GM06990 (cell line): ENCODE measurements around the gene ATP1A4.
A peak's percentile ranks its signal among the peaks of the same experiment; 100 is the strongest.

Experiments
- DNase-seq: peaks from one replicate; pipeline ENCODE4 v3.0.0-alpha.2; 2011; ENCODE audit not compliant: insufficient read length; ENCODE audit errors: extremely low read depth
- H3K27me3 ChIP-seq: replicated peaks from 2 replicates; pipeline ENCODE4 v1.6.0; 2011; ENCODE audit warnings: low read length; ENCODE audit not compliant: control insufficient read depth, insufficient read depth
- H3K36me3 ChIP-seq: 2 replicates; pipeline ENCODE4 v1.5.1; 2011; ENCODE audit warnings: low read length; ENCODE audit not compliant: control insufficient read depth, insufficient read depth
- H3K4me3 ChIP-seq: replicated peaks from 2 replicates; pipeline ENCODE4 v1.5.1; 2011; ENCODE audit warnings: low read depth, mild to moderate bottlenecking, control low read depth, low read length
- TF ChIP-seq, protein P1 (sequence below): IDR thresholded peaks from 2 replicates; pipeline ENCODE4 v1.5.1; 2011; ENCODE audit warnings: low read length, control low read depth, mild to moderate bottlenecking, inconsistent platforms; ENCODE audit not compliant: insufficient read depth, poor library complexity, severe bottlenecking

ATP1A4 gene

DNA sequence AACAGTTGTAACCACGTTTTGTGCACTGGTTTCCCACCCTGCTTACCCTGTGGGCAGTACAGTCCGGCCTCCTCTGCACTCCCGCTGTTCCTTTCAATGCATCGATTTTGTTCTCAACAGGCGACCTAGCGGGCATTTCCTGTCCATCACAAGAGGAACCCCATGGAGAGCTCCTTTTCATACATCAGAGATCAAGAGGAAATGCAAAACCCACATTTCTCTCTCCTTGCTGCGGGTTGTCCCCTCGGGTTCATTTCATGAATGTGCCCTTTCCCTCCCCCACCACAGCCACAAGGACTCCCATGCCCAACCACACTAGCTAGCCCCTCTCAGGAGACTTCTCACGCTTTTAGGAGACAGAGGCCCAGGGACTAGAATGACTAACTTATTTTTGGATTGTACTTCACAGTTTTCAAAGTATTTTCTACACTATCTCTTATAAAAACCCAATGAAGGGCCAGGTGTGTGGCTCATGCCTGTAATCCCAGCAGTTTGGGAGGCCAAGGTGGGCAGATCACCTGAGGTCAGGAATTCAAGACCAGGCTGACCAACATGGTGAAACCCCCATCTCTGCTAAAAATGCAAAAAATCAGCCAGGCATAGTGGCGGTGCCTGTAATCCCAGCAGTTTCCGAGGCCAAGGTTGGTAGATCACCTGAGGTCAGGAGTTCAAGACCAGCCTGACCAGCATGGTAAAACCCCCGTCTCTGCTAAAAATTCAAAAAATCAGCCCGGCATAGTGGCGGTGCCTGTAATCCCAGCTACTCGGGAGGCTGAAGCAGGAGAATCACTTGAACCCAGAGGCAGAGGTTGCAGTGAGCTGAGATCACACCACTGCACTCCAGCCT lies 18.4 kb downstream of the ATP1A4 start:
- DNase-seq, result peak; percentile 53
- H3K4me3 ChIP-seq, result no peak overlapping the region

DNA sequence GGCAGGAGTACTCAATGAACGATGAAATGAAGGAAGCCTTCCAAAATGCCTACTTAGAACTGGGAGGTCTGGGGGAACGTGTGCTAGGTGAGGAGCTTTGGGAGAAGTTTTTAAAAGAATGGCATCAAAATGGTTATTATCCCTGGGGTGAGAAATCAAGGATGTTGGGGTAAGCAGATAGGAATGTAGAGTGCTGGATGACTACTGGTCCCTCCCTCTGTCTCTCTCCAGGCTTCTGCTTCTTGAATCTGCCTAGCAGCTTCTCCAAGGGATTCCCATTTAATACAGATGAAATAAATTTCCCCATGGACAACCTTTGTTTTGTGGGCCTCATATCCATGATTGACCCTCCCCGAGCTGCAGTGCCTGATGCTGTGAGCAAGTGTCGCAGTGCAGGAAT lies 20.0 kb downstream of the ATP1A4 start:
- no peak for DNase-seq
- TF ChIP-seq, protein P1, sequence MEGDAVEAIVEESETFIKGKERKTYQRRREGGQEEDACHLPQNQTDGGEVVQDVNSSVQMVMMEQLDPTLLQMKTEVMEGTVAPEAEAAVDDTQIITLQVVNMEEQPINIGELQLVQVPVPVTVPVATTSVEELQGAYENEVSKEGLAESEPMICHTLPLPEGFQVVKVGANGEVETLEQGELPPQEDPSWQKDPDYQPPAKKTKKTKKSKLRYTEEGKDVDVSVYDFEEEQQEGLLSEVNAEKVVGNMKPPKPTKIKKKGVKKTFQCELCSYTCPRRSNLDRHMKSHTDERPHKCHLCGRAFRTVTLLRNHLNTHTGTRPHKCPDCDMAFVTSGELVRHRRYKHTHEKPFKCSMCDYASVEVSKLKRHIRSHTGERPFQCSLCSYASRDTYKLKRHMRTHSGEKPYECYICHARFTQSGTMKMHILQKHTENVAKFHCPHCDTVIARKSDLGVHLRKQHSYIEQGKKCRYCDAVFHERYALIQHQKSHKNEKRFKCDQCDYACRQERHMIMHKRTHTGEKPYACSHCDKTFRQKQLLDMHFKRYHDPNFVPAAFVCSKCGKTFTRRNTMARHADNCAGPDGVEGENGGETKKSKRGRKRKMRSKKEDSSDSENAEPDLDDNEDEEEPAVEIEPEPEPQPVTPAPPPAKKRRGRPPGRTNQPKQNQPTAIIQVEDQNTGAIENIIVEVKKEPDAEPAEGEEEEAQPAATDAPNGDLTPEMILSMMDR, result no peak
- H3K4me3 ChIP-seq, result no peak overlapping the region
- no peaks in the 10 kb centered on the region for H3K27me3 ChIP-seq
- no peaks in the 10 kb centered on the region for H3K36me3 ChIP-seq

More for the DNA sequence above, 18.4 kb downstream of the ATP1A4 start:
- Histone ChIP-seq H3K36me3 (no peaks in the 10 kb centered on the region), H3K27me3 (no peaks in the 10 kb centered on the region)
- TF ChIP-seq, protein P1, result no peak

DNA sequence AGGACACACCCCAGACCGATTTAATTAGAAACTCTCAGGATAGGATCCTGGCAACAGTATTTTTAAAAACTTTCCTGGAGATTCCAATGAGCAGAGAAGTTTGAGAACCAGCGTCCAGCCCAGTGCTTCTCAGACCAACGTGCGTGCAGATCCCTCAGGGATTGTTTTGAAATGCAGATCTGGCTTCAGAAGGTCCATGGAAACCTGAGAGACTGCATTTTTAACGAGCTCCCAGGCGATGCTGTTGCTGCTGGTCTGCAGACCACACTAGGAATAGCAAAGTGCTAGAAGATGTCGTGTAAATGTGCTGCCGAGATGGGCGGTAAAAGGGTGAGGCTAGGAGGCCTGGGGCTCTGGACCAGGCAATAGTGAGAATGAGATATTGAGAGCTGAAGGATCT lies 20.6 kb downstream of the ATP1A4 start:
- DNase-seq, result no peak
- TF ChIP-seq, protein P1, result no peak
- Histone ChIP-seq H3K36me3 (no peaks in the 10 kb centered on the region), H3K27me3 (no peaks in the 10 kb centered on the region), H3K4me3 (no peak overlapping the region)

DNA sequence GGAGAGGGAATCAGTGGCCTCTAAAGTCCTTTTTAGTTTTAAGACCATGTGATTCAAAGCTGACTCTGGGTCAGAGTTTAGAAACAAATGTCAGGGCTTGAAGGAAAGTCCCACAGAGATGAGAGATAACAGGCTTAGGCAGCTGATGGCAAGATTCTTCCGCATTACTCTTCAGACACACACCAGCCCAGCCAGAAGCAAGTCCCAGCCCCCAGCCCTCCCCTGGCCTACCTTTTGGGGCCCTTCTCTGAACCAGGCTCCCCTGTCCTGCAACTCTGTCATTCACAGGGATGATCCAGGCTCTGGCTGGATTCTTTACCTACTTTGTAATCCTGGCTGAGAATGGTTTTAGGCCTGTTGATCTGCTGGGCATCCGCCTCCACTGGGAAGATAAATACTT lies 25.8 kb downstream of the ATP1A4 start:
- no peaks in the 10 kb centered on the region for H3K27me3 ChIP-seq
- no peaks in the 10 kb centered on the region for H3K36me3 ChIP-seq
- DNase-seq, result peak; percentile 18
- TF ChIP-seq, protein P1, result no peak
- peak overlapping the region; percentile 35 for H3K4me3 ChIP-seq

DNA sequence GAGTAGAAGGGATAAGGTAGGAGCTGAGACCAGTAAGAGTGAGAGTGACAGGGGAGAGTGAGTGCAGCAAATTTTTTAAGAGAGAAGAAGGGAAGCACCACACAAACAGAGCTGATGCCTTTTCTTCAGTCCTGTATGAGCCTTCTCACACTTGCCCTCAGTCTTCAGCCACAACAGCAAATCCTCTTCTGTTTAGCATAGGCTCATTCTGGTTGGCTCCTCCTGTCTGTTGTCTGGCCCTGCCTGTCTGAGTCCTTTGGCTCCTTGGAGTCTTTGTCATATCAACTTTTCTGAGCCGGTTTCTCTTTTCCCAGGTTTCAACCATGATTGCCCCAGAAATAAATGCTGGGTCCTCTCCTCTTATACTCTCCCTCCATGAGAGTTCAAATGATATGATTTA lies 26.3 kb downstream of the ATP1A4 start:
- H3K27me3 ChIP-seq, result no peaks in the 10 kb centered on the region
- H3K36me3 ChIP-seq, result no peaks in the 10 kb centered on the region
- peak overlapping the region; percentile 35 for H3K4me3 ChIP-seq
- no peak for DNase-seq
- TF ChIP-seq, protein P1, result no peak
